Panc1 (cell line): ENCODE results near the gene SLC44A4. TPM values are rescaled to one million over a fixed set of nuclear protein-coding genes. Genes with fewer than 3 reads are reported as not detected.

ENCODE experiments used
- ATAC-seq: fragments of 200-7000 bp; cut with Tn5 transposase; 2 replicates; pipeline ENCODE4 v1.9.1; 2020; ENCODE audit warnings: mild to moderate bottlenecking, moderate library complexity
- BruUV-seq: library from RNA; stranded (reverse); fragments of 400-500 nt; replicated peaks from 2 replicates; lab custom pipeline; 2021; lab: Mats Ljungman, UMichigan
- CTCF ChIA-PET: fragments of 300-600 bp; sonication (Branson Sonifier 250); formaldehyde crosslinking; loops from one replicate; lab custom pipeline; 2022; ENCODE audit warnings: antibody characterized with exemption; lab: Charles Lee
- POLR2A ChIA-PET: fragments of 300-600 bp; sonication (Branson Sonifier 250); formaldehyde crosslinking; loops from one replicate; lab custom pipeline; 2022; ENCODE audit warnings: antibody characterized with exemption; lab: Charles Lee
- DNase-seq: peaks from one replicate; pipeline ENCODE4 v3.0.0-alpha.2; 2010; ENCODE audit warnings: low read depth, low spot score
- H3K27ac ChIP-seq: 2 replicates; pipeline ENCODE4 v1.5.1; 2011; ENCODE audit warnings: mild to moderate bottlenecking, low read length, inconsistent platforms
- H3K27me3 ChIP-seq: fragments of 200-500 bp; sonication (Bioruptor generic); 2 replicates; pipeline ENCODE4 v1.6.0; 2014; ENCODE audit warnings: low read length, inconsistent platforms; ENCODE audit not compliant: control insufficient read depth, insufficient read depth
- H3K36me3 ChIP-seq: fragments of 200-500 bp; sonication (Bioruptor generic); 2 replicates; pipeline ENCODE4 v1.5.1; 2014; ENCODE audit warnings: inconsistent platforms, mild to moderate bottlenecking, low read length, moderate library complexity; ENCODE audit not compliant: control insufficient read depth, insufficient read depth
- H3K4me1 ChIP-seq: 2 replicates; pipeline ENCODE4 v1.5.1; 2011; ENCODE audit warnings: inconsistent platforms, mild to moderate bottlenecking, low read length, moderate library complexity; ENCODE audit not compliant: control insufficient read depth, insufficient read depth
- H3K4me3 ChIP-seq, 2 experiments: 2 replicates each; pipeline ENCODE4 v1.5.1; 2011 to 2012; ENCODE audit warnings: low read depth in 2 of 2, low read length in 2 of 2, mild to moderate bottlenecking in 2 of 2, inconsistent platforms in 1 of 2, moderate library complexity in 1 of 2
- H3K9me3 ChIP-seq: fragments of 200-500 bp; sonication (Bioruptor generic); 2 replicates; pipeline ENCODE4 v1.5.1; 2014; ENCODE audit warnings: low read depth, mild to moderate bottlenecking, inconsistent platforms, low read length, moderate library complexity; ENCODE audit not compliant: control insufficient read depth, insufficient read depth
- CTCF ChIP-seq: fragments of 450-650 bp; IDR thresholded peaks from 2 replicates; pipeline ENCODE4 v1.5.1; 2017; ENCODE audit warnings: mild to moderate bottlenecking
- POLR2AphosphoS5 ChIP-seq: IDR thresholded peaks from 2 replicates; pipeline ENCODE4 v1.6.1; 2012; ENCODE audit warnings: mild to moderate bottlenecking, low read depth, low read length, moderate library complexity
- REST ChIP-seq, 2 experiments: IDR thresholded peaks; 2 replicates each; pipeline ENCODE4 v1.6.1; 2011 to 2012; ENCODE audit warnings: low read depth in 2 of 2, control low read depth in 1 of 2, low read length in 1 of 2, mild to moderate bottlenecking in 1 of 2, moderate library complexity in 1 of 2; ENCODE audit not compliant: insufficient read depth in 1 of 2
- SIN3A ChIP-seq: IDR thresholded peaks from 2 replicates; pipeline ENCODE4 v1.6.1; 2012; ENCODE audit warnings: low read depth, mild to moderate bottlenecking, low read length, moderate library complexity, borderline replicate concordance; ENCODE audit not compliant: insufficient read depth
- TCF7L2 ChIP-seq: IDR thresholded peaks from 2 replicates; pipeline ENCODE4 v1.6.1; 2011; ENCODE audit warnings: mild to moderate bottlenecking, low read depth, low read length, inconsistent platforms
- in situ Hi-C: cut with HindIII; loops from 2 replicates; pipeline ENCODE4 v1.10.0; 2016; ENCODE audit warnings: low sequenced_read_pairs, low pct_unique_long_range_greater_than_20kb
- intact Hi-C: fragments of 100-400 bp; cut with micrococcal nuclease; formaldehyde crosslinking; loops from one replicate; pipeline ENCODE4 v1.10.0; 2022; ENCODE audit not compliant: unreplicated experiment
- total RNA-seq: library from RNA; stranded (reverse); gene quantifications from one replicate; pipeline ENCODE4 v1.2.1, GENCODE V29; 2021; ENCODE audit not compliant: unreplicated experiment

SLC44A4 gene
- total RNA-seq, 1 experiment from 2014 or later: 2.7 TPM

GRCh38 chr6:31860349-31860748 is 18.4 kb downstream of the SLC44A4 start:
- ChIA-PET POLR2A (no interaction called here), CTCF (no interaction called here)
- peaks cover 17% of the 10 kb centered on the region for H3K4me1 ChIP-seq
- H3K27me3 ChIP-seq: no peaks in the 10 kb centered on the region
- TF ChIP-seq TCF7L2 (no peak), CTCF (no peak), SIN3A (no peak)
- H3K4me3 ChIP-seq: no peak overlapping the region
- intact Hi-C loops: no loop called here
- no peaks in the 10 kb centered on the region for H3K9me3 ChIP-seq
- no TSS peak for BruUV-seq
- no peaks in the 10 kb centered on the region; the same call in 1 of the 2 replicates for H3K36me3 ChIP-seq
- DNase-seq (no peak), ATAC-seq (no peak)
- in situ Hi-C loops: no loop called here
- no peak overlapping the region for H3K27ac ChIP-seq

GRCh38 chr6:31859923-31860322 is 18.9 kb downstream of the SLC44A4 start:
- Histone ChIP-seq H3K9me3 (no peaks in the 10 kb centered on the region), H3K27ac (no peak overlapping the region), H3K4me1 (peaks cover 13% of the 10 kb centered on the region), H3K4me3 (no peak overlapping the region), H3K27me3 (no peaks in the 10 kb centered on the region), H3K36me3 (no peaks in the 10 kb centered on the region; the same call in 1 of the 2 replicates)
- in situ Hi-C loops (no loop called here), intact Hi-C loops (no loop called here)
- ChIA-PET POLR2A (no interaction called here), CTCF (no interaction called here)
- no TSS peak for BruUV-seq
- DNase-seq (no peak), ATAC-seq (no peak)
- TF ChIP-seq CTCF: no peak
- TF ChIP-seq SIN3A: no peak
- no peak for TF ChIP-seq REST (IDR thresholded peaks at IDR 0.05; ENCODE audit: insufficient read depth in 1 of 2, low read depth in 2 of 2, low read length in 1 of 2)
- no peak for TF ChIP-seq TCF7L2
- TF ChIP-seq POLR2AphosphoS5: no peak
